SW 1271 (cell line): ENCODE data around the gene DYNC1LI1.
"Not testable (repeated sequence)": the region's sequence is repeated elsewhere in the genome, so short reads cannot be mapped to it uniquely, and the experiment has no call there.

Experiments
- DNase-seq, 2 experiments: peaks; one replicate each; lab custom pipeline; 2025; lab: John Stamatoyannopoulos, UW

Gene DYNC1LI1

DNA sequence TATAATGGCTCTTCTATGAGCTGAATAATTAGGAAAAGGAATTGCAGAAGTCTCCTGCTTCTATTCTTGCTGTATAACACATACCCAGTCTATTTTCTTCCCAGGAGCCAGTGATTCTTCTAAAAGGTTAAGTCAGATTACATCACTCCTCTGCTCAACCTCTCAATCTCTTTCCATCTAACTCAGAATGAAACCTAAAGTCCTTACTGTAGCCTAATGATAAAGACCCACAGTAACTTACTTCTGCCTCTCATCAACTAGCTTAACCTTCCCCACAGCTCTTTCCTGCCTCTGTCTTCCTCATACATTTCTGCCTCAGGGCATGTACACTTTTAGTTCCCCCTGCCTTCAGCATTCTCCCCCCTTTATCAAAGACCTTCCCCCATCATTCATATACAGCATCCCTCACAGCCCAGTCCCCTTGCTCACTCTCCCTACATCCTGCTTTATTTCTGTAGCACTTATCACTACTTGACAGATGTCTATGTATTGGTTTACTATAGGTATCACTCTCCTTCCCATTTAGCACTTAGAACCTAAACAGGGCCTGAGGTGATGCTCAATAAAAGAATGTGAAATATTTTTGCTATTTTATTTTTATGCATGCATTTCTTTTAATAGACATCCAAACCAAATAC lies 39.5 kb downstream of the DYNC1LI1 start:
- no peak for DNase-seq

DNA sequence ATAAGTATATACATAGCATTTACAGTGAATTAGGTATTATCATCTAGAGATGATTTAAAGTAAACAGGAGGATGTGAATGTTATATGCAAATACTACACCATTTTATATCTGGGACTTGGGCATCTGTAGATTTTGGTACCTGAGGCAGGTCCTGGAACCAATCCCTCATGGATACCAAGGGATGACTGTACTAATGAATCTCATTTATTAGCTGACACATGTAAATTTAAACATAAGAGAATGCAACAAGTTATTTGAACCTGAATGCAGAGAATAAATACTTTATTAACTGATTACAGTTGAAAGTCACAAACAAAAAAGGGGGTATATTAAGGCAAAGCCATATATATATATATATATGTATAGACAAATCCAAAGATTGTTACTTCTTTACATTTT lies 44.9 kb downstream of the DYNC1LI1 start:
- DNase-seq: no peak

DNA sequence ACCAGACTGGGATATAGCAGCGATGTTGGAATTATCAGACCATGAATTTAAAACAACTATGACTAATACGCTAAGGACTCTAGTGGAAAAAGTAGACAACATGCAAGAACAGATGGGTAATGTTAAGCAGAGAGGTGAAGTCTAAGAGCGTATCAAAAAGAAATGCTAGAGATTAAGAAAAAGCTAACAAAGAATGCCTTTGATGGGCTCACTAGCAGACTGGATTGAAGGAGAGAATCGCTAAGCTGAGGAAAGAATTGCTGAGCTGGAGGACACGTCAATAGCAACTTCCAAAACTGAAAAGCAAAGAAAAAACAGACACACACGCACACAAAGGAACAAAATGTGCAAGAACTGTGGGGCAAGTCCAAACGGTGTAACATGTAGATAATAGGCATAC lies 48.0 kb downstream of the DYNC1LI1 start:
- no peak for DNase-seq

DNA sequence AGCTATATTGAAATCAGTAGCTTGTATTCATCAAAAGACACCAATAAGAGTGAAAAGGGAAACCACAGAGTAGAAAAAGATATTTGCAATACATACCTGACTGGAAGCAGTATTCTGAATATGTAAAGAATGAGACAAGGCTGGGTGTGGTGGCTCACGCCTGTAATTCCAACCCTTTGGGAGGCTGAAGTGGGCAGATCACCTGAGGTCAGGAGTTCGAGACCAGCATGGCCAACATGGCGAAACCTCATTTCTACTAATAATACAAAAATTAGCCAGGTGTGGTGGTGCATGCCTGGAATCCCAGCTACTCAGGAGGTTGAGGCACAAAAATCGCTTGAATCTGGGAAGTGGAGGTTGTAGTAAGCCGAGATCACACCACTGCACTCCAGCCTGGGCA lies 51.7 kb downstream of the DYNC1LI1 start:
- DNase-seq: not testable (repeated sequence)

DNA sequence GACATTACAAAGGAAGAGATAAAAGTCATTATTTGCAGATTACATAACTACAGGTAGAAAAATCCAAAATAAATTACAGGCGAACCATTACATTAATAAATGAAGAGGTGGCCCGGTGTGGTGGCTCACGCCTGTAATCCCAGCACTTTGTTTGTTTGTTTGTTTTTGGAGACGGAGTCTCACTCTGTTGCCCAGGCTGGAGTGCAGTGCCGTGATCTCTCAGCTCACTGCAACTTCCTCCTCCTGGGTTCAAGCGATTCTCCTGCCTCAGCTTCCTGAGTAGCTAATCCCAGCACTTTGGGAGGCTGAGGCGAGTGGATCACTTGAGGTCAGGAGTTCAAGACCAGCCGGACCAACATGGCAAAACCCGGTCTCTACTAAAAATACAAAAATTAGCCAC lies 53.9 kb downstream of the DYNC1LI1 start:
- not testable (repeated sequence) for DNase-seq

GRCh38 chr3:32511005-32511404 lies 59.7 kb downstream of the DYNC1LI1 start:
- no peak for DNase-seq

DNA sequence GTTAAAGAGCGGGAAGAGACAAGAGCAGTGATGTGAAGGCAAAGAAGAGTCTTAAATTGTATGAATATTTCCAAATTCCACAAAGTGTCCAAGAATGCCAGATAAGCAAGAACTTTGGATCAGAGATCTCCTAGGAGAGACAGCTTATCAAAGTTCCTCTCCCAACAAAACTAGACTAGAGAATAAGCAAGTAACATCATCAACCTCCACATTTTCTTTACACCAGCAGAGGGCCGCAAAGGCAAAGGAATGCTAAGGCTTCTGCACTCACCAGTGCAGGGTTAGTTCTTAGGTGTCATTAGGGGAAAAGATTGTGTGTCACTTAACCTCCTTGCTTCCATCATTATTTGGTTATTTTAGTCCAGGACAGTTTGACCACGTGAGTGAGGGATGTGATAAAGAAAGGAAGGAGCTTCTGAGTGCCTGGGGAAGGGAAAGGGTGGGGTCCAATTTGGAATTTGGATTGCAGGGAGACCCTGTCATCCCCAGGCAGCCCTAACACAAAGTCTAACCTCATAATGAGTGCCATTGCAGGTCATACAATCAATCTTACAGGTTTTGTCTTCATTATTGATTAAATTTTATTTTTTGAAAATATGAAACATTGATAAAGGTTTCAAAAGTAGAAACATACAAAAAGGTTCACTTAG lies 60.5 kb downstream of the DYNC1LI1 start:
- peak in 1 of 2 experiments; percentile 81 for DNase-seq

- no peak for DNase-seq
Measured at GRCh38 chr3:32508711-32509110, 61.9 kb downstream of the DYNC1LI1 start.

GRCh38 chr3:32506466-32506865 lies 64.2 kb downstream of the DYNC1LI1 start:
- no peak for DNase-seq

DNA sequence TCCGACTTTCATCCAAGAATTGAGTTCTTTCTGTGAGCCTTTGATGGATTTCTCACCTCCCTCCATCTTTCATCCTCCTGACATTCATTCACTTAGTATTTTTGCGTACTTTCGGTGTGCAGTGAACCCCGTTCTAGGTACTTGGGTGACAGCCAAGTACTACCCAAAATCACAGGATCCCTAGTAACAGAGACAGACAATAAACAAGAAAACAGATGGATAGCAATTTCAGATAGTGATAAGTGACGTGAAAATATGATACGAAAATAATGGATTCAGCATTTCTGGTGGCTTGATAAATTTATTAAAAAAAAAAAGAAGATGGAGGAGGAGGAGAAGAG lies 67.7 kb downstream of the DYNC1LI1 start:
- no peak for DNase-seq

DNA sequence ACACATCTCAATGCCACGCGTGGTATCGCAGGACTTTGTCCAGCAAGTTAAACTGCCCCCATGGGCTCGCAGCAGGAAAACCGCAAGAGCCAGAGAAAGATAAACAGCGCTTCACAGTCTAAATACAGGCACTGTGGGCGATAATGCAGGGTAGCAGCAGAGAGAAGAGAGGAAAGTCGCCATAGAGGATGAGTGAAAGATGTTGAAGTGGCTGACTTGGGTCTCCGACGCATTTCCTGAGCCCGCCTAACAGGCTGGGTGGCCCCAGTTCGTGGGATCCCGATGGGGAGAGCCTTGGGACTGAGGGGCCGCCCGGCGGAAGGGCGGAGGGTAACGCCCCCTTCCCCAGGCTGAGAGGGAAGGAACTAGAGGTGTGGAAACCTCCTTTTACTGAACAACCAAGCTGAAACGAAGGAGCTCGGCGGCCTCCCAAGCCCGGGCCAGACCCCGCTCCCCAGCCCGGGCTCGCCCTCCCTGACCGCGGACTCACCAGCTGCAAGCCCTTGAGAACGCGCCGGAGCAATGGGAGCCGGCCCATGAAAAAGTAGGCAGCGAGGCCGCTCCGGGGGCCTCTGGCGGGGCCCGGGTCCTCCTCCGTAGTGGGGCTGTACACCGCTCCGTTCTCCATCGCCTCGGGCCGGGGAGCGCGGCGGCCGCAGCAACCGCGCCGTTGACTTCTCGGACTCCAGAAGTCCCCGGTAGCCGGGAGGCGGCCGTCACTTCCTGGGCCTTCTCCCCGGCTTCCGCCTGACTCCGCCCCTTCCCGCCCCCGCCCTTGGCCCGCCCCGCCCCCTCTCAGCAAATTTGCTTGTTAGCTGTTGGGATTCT lies 68.3 kb downstream of the DYNC1LI1 start, which contains the start of gene CMTM6:
Gene CMTM6, minus strand, starts transcription at position 735 of the 828 bp plus-strand sequence. Its CDS starts 107 bp downstream, at position 628.
- peak; percentile 55 to 85 for DNase-seq

GRCh38 chr3:32501783-32502117 lies 68.9 kb downstream of the DYNC1LI1 start:
- DNase-seq: no peak

DNA sequence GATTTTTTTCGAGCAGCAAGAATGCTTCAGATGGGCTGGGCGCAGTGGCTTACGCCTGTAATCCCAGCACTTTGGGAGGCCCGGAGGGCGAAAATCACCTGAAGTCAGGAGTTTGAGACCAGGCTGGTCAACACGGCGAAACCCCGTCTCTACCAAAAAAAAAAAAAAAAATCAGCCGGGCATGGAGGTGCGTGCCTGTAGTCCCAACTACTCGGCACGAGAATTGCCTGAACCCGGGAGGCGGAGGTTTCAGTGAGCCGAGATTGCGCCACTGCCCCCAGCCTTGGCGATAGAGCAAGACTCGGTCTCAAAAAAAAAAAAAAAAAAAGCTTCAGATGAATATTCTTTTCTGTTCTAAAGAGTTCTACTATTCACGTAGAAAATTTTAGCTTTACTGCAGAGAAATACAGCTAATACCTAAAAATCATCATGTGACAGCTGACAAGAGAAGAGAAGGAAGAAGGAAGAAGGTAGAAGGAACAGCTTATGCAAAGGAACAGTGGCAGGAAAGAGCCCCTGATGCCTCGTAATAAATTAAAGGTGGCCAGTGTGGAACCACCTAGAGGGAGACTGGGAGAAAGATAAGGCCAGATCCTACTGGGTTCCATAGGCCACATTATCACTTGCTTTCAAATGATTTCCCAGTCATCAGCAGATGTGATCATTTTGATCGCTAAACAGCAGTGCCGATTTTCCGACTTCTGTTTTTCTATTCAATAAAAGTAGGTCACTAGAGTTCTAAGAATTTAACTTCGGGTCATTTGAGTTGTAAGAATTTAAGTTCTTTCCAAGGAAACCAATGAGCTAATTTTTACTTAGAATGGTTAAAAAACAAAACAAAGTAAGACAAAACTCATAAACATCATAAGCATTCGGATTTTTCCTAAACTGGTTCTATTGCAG lies 69.5 kb downstream of the DYNC1LI1 start:
- no peak for DNase-seq

- DNase-seq: no peak
Measured at GRCh38 chr3:32500231-32500630, 70.4 kb downstream of the DYNC1LI1 start.

DNA sequence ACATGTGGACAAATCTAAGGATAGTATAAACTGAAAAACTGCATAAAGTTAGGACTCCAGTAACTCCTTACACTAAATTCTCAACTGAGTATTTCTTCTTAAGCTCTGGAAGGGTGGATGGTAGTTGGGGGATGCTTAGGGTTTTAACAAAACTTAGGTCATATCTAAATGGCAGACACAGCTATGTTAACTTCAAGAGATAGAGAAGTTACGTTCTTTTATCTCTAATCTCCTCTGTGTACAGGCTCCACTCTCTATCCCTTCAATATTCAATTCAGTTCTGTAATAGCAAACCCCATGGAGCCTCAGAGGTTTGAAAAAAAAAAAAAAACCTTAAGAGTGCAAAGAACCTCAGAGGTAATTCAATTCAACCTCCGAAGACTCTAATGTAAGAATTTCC lies 71.1 kb downstream of the DYNC1LI1 start:
- no peak for DNase-seq

DNA sequence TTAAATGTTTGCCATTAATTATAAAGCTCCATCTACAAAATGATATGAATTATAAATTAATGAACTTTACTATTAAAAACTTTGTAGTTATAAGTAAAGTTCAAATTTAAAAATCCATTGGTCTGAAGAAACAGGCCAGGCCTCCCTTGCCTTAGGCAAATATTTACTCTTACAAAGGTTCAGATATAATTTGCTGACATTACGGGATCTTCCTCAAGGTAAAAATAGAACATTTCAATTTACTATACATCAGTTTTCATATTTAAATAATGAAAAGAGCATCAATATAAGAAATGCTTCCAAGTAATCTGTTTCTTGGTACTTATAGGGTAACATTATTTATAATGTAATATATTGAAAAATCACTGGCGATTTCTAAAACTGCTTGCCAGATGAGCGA lies 71.7 kb downstream of the DYNC1LI1 start:
- DNase-seq: no peak

DNA sequence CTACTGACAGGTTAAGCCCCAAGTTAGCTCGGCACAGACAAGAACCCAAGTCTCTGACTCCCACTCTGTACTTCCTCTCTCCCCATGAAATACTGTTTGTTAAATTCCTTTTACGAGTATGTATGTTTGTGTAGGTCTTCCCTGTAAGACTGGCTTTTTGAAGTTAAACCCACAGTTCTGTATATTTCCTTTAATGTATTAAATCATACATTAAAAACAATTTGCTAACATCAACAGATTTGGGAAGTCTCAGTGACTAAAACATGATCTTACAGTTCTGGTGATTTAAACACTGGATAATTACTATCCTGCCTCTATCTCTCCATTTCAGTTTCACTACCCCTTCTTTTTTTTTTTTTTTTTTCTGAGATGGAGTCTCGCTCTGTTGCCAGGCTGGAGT lies 72.4 kb downstream of the DYNC1LI1 start:
- DNase-seq: no peak

DNA sequence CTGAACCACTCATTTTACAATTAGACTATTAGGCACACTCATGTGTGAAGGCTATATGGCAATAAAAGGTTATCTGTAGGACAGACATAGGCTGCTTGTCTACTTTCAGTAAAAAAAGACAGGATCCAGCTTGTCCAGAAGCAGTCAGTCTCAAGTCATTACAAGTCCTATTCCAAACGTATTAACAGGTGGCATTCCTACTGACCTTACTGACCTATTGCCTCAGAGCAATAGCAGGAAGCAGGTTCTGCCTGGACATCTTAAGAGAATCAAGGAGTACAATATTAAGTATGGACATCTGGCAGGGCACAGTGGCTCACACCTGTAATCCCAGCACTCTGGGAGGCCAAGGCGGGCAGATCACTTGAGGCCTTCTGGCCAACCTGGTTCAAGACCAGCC lies 75.0 kb downstream of the DYNC1LI1 start:
- no peak for DNase-seq

- DNase-seq: no peak
Measured at GRCh38 chr3:32495085-32495484, 75.6 kb downstream of the DYNC1LI1 start.

- no peak for DNase-seq
Measured at GRCh38 chr3:32493437-32494414, 76.9 kb downstream of the DYNC1LI1 start.
